A549 (cell line): ENCODE results near the gene STRIP2.

Source experiments
- BHLHE40 ChIP-seq: IDR thresholded peaks from 2 replicates; pipeline ENCODE4 v1.6.1; 2012; ENCODE audit warnings: low read depth, low read length, inconsistent platforms
- CTCF ChIP-seq: fragments of >200 bp; sonication (Bioruptor Twin); formaldehyde crosslinking; IDR thresholded peaks from 3 replicates; pipeline ENCODE4 v1.5.1; 2016
- EP300 ChIP-seq, 2 experiments: fragments of >200 bp; sonication (Bioruptor Twin); formaldehyde crosslinking; IDR thresholded peaks; 2 replicates in 1 of 2; 3 replicates in 1 of 2; pipeline ENCODE4 v1.6.1; 2016 to 2017
- HMGXB4 ChIP-seq: fragments of 250-450 bp; sonication (Bioruptor Pico); IDR thresholded peaks from 2 replicates; pipeline ENCODE4 v1.5.0; 2021; ENCODE audit warnings: mild to moderate bottlenecking, moderate library complexity, borderline replicate concordance
- MAZ ChIP-seq: fragments of 150-350 bp; IDR thresholded peaks from 2 replicates; pipeline ENCODE4 v1.6.1; 2014; ENCODE audit warnings: antibody characterized with exemption, low read depth, low read length, borderline replicate concordance
- POLR2A ChIP-seq: IDR thresholded peaks from 2 replicates; pipeline ENCODE4 v1.6.1; 2012; ENCODE audit warnings: mild to moderate bottlenecking, low read length
- RFX5 ChIP-seq: fragments of 450-650 bp; IDR thresholded peaks from 2 replicates; pipeline ENCODE4 v1.7.1; 2014; ENCODE audit warnings: antibody characterized with exemption, mild to moderate bottlenecking, moderate library complexity
- RNF2 ChIP-seq: fragments of 200-600 bp; sonication (generic); IDR thresholded peaks from 2 replicates; pipeline ENCODE4 v1.6.1; 2016; ENCODE audit warnings: low read depth, mild to moderate bottlenecking, antibody characterized with exemption, moderate library complexity, borderline replicate concordance
- SMC3 ChIP-seq: fragments of >200 bp; sonication (Bioruptor Twin); formaldehyde crosslinking; IDR thresholded peaks from 3 replicates; pipeline ENCODE4 v1.6.1; 2018; ENCODE audit warnings: inconsistent platforms
- USF2 ChIP-seq: fragments of 450-650 bp; IDR thresholded peaks from 2 replicates; pipeline ENCODE4 v1.6.1; 2014; ENCODE audit warnings: antibody characterized with exemption
- ZFP36 ChIP-seq: fragments of 450-650 bp; IDR thresholded peaks from 2 replicates; pipeline ENCODE4 v1.6.1; 2014; ENCODE audit warnings: borderline replicate concordance; ENCODE audit not compliant: partially characterized antibody

- TF ChIP-seq MAZ (no peak), POLR2A (no peak), CTCF (no peak), BHLHE40 (no peak), HMGXB4 (CRISPR knock-in tag) (no peak), SMC3 (no peak), USF2 (no peak), RNF2 (no peak), EP300 (IDR thresholded peaks at IDR 0.05) (no peak), ZFP36 (no peak), RFX5 (no peak)
Observed at GRCh38 chr7:129421717-129422250, 12.4 kb upstream of the STRIP2 start.
